Measurements from ENCODE around the gene CDC42.
A peak's percentile ranks its signal among the peaks of the same experiment; 100 is the strongest.

Gene CDC42

DNA sequence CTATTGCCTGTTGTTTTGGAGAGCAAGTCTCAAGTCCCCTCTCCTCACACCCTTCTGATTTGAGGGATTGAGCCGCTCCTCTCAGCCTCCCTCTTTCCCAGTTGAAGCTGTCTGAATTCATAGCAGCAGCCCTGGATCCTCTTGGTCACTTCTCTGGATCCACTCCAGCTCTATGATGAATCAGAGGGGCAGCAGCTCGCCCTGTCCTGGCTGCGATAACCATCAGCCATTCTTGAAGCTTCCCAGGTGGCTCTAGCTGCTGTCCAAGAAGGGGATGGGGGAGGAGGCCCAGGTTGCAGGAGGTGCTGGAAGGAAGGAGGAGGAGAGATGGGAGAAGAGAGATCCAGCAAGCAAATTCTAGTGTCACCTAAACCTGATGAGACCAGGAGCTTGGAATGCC, 59.1 kb downstream of the CDC42 start:
- peak; percentile 69 for DNase-seq

DNA sequence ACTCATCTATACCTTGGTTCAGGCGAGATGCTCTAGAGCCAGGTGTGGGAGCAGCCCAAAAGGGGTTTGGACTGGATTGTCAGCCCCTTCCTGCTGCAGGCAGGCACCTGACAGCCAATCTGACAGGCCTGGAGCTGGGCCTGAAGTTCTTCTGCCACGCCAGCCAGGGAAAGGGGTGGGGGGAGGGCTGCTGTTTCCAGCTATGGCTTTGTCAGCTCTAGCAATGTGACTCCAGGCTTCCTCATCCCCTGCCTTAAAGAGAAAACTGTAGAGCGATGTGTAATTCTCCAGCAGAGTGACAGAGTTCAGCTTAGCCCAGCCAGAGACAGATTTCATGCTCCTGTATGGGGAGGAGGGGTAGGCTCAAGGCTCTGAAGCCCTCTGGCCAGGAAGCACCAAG, 60.0 kb downstream of the CDC42 start:
- no peak for DNase-seq

DNA sequence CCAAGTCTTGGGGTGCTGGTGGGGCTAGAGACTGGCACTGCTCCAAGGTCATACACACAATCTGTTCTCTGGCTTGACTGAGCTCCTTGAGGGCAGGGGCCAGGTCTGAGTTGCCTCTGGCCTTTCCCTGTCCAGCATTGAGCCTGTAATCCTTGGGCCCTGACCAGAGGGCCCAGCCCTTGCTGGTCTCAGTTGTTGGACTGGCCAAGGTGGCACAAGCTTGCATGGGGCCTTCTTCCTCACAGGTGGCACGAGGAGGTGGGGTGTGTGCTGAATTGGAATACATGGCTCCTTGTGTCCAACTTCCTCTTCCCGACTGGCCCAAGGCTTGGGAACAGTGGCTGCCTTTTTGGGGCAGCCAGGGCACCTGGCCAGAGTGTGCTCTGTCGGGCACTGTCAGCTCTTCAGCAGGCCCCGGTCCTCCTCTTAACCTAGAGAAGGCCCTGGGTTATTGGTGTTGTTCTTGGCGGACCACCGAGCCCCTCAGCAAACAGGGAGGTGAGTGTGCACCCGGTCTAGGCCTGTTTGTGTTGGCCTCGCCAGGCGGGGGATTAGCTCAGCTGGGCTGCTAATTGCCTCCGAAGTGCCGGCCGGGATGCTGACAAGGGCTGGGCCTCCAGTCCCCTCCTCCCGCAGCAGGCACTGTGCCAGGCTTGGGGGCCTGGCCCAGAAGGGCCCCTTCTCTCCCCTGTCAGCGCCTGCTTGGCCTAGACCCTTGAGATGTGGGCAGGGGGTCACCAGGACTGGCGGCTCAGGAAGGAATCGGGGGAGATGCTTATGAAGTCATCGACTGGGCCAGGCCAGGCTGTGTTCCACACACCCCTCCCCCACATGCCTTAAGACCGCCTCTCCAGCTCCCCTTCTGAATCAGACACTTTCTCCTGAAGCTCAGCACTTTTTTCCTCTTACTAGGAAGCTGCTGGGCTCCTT, 61.8 kb downstream of the CDC42 start:
- DNase-seq, result no peak

DNA sequence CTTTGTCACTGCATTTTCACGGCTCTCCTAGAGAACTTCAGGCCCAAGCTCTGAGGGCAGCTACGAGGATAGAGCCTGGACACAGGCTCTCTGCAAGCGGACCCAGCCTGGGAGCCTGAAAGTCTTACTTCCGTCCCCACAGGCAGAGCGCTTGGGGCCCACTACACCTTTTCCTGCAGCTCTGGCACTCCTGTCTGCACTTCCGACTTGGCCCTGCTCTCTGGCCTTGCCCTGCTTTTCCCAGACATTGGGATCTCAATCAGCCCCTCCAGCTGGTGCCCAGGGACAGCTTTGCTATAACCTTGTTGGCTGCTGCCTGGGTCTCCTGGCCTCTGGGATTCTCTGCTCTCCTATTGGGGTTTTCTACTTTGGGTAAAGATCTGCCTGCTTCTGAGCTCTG, 62.8 kb downstream of the CDC42 start:
- DNase-seq, result no peak

DNA sequence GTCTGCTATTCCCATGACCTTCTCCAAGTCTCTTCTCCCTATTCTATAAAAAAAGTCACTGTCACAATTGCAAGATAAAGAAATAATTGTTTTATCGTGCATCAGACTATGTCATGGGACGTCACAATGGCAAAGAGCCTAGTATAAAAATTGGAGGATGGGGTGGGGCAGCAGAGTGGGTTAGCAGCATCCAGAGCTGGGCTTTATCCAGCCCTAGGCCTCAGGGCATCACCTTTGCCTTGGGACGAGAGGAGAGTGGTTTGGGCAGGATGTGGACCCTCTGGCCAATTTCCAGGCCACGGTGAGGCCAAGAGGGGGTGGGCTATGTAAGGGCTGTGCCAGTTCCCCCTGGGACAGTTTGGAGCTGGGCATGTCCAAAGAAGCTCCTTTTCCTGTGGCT, 64.7 kb downstream of the CDC42 start:
- no peak for DNase-seq

DNA sequence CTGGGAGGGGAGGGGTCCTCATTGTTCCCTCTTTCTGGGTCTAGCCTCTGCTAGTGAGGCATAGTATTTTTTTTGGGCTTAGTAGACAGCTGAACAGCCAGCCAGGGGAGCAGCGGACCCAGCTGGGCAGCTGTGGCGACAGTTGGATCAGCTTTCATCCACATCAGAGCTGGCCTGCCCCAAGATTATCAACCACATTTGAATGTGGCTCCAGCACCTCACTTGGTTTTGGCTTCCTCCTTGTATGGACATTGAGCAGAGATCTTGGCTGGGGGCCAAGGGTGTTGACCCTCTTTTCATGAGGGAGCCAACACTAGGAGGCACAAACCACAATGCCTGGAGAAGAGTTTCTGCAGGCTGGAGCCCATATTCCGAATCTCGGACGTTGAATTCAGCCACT, 65.3 kb downstream of the CDC42 start:
- DNase-seq, result peak; percentile 23

DNA sequence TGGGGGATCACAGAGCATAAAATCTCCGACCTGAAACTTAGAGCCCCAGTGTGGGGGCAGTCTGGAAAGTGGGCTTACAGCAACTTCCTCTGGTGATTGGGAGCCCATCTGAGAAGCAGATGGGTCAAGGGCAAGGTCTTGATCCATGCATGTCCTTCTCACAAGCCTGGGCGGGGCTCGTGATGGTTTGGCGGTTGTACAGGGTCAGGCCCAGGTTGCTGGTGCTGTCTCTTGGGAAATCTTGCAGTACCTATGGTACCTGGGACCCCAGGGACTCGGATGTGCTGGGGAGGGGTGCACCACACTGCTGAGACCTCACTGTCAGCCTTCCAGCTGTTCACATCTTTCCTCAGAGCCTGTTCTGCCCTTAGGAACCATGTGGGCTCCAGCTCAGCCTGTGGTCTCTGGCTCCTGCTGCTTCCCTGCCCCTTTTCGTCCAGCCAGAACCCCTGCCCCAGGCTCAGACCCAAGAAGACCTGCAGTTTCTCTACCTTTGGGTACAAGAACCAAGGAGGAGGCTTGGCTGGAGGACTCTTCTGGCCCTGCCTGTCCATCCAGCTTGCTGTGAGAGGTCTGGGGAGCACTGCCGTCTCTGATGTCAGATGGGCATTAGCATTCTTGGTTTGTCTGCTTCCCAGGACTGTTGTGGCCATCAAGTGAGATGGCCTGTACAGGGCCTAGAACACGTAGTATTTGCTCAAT, 65.9 kb downstream of the CDC42 start:
- DNase-seq, result no peak

DNA sequence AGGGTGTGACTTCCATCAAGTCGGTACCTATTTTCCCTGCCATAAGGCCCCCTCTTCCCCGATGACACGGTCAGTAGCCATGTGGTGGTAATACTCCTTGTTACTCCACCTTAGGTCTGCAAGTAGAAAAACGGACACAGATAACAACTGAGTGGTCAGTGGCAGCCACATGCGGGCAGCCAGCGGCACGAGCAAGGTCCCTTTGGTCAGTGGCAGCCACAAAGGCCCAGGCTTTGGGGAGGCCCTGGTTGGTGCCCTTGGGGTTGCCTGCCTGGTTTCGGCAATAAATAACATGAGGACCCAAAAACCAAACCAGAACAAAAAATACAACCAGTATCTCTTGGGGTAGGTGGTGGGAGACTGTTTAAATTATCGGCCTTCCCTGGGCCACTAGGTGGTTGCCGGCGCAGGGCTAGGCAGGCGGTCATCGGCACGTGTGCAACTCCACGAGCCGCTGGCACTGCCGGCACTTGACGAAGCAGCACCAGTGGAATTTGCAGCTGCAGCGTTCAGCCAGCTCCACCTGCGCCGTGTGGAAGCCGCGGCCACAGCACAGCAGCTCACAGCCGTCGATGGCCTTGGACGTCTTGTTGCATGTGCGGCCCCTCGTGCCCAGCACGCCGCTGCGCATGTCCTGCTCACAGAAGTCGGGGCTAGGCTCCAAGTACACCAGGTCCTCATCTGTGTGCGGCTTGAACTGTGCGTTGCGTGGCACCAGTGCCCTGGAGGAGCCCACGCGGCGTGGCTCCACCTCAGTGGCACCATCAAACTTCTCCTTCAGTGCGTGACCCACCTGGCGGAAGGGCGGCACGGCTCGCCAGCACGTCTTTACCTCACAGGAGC, 67.3 kb downstream of the CDC42 start:
- no peak for DNase-seq

DNA sequence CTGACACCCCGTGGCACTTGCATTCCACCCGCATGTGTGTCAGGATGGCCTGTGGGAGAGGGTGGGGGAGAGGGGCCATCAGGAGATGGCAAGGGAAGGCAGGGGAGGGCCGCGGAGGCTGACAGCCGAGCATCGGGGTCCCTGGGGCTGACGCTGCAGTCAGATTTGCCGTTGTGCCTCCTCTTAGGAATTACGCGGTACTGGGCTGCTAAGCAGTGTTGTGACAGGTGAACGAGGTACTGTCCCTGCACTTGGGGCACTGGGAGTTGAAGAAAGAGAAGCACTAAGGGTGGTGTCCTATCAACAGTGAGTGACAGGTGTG, 67.9 kb downstream of the CDC42 start:
- DNase-seq, result no peak

DNA sequence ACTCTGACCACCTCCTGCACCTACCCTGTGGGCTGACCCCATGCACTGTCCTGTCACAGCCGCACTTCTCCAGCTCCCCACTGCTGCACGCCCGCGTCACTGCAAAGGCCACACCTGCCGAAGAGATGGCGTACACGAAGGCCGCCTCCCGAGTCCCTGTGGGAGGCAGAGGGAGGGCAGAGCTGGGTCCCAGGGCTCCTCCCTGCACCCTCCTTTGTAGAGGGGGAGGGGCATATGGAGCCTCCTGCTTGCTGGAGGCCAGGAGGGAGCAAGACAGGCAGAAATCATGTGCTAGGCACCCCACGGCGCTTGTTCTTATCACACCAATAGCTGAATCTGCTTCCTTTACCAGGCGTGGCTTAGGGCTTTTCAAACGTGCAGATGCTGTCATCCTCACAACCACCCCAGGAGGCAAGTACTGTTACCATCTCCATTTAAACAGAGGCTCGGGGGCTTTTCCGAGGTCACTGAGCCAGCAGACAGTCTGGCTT, 69.0 kb downstream of the CDC42 start:
- DNase-seq, result no peak

DNA sequence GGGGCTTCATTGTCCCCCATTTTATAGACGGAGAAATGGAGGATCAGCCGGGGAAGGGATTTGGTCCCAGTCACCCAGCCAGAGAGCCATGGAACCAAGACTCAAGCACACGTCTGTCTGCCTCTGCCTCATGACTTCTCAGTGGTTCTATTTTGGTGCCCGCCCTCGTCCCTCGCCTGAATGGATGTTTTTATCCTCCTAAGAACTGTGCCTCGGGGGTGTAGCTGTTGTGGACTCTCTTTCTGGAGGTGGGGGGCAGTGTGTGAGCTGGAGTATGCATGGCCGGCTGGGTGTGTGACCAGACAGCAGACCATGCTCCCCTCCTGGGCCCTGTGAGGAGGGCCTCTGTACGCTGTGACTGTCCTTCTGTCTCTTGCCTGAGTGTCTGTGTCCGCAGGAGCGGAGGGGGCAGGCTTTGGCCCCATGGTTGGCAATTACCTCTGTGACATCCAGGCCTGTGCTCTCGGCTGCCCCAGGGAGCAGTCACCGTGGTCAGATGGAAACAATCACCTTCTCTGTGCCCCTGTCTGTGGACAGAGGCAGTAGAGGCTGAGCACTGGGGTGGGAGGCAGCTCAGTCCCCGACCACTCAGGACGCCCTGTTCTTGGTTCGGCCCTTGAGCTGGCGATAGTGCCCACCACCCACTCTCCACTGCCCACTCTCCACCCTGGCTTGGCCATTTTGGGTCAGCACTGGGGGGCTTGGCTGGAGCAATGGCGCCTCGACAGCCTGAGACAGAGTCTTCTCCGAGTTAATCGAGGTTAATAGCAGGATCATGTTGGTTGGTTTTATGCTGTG, 70.0 kb downstream of the CDC42 start:
- DNase-seq, result no peak

DNA sequence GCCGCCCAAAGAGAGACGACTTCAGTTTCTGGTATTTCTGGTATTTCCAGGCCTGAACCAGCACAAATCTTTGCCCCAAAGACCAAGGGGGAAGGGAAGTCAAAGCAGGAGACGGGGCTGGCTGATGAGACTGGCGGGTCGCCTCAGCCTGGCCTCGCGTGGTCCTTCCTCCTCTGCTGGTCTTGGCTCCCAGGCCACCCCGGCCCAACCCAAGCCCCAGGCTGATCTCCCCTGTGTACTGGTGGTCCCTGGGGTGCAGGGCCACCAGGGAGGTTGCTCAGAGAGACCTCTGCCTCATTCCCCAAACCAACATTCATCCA, 70.5 kb downstream of the CDC42 start:
- DNase-seq, result no peak

DNA sequence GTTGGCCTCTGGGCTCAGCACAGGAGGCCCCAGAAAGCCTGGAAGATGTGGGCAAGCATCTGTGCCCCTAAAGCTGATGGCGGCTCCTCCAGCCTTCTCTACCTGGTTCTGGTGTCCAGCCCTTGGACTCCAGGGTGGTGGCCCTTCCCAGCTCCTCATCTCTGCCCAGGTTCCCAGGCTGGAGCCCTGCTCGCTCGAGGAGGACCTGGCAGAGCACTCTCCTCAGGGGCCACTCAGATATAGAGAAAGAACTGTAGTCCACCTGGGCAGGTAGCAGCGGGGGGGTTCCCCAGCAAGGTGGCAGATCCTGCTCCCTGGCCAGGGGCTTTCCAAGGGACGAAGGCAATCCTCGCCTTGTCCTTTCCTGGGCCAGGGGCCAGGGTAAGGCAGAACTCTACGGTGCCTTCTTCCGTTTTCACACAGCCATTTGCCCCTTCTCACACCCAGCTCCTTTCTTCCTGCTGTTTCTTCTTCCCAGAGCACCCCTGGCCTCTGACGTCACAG, 71.4 kb downstream of the CDC42 start:
- DNase-seq, result no peak

DNA sequence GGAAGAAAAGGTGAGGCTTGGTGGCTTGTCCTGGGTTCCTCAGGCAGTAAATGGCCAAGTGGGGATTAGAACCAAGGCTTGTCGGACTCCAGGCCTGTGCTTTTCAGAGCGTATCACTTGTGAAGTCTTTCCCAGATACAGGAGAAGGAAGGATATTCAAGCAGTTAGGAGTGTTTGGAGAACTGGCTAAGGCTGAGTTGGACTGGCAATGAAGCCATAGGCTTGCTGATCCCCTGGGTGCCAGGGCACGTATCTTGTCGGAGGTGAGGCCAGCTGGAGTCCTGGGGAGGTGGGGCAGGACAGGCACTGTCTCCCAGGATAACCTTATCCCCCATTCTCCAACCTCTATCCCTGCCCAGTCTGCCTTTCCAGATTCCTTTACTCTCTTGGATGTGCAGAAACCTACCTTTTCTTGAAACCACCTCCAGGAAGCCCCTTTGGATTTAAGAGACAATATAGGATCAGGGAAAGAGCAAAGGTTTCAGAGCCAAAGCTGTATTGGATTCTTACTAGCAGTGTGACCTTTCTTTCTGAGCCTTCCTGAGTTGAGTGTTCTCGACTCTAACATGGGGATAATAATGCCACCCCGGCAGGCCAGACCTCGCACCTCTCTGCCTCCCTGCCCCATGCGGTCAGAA, 72.2 kb downstream of the CDC42 start:
- DNase-seq, result no peak

DNA sequence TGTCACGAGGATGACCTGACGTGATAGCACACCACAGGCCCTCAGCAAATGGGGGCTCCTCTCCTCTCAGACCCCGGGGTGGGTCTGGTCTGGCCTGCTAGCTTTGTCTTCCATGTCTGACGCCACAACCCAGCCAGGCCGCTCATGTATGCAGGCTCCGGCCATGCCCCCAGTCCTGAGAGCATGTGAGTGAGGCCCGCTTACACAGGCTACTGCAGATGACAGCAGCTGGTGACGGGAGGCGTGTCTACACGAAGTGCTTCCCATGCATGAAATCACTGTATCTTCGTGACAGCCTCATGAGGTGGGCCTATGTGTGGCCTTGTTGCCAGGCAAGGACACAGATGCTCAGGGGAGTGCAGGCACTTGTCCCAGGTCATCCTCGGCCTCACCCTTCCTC, 74.0 kb downstream of the CDC42 start:
- no peak for DNase-seq

DNA sequence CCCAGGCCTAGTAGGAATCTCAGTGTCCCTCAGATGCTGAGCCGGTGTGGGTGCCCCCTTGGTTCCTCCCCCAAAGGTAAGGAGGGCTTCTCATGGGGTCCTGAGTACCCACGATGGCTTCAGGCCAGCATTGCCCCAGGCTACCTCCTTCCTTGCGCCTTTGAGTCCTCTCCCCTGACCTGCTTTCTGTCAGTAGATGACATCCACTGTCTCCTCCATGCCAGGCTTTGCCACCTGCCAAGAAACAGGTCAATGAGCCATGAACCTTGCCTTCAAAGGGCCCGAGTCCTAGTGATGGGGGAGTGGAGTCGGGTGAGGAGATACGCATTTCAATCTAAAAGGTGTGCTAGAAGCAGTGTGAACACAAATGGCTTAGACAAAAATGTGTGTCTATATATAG, 74.7 kb downstream of the CDC42 start:
- DNase-seq, result no peak

DNA sequence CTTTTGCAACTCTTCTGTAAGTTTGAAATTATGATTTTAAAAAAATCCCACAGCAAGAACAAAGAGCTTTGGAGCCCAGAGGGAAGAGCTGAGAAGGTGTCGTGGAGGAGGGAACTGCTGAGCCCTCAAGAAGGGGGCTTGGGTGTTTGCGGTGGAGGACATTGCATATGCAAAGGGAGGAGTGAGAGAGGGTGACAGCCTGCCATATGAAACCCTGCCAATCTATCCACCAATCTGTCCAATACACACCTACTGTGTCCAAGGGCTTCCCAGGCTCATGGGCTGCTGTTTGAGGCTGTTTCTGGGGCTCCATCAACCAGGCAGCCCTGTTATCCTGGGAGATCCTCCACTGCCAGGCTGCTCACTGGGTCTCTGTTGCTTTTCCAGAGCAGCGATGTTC, 75.2 kb downstream of the CDC42 start:
- no peak for DNase-seq

DNA sequence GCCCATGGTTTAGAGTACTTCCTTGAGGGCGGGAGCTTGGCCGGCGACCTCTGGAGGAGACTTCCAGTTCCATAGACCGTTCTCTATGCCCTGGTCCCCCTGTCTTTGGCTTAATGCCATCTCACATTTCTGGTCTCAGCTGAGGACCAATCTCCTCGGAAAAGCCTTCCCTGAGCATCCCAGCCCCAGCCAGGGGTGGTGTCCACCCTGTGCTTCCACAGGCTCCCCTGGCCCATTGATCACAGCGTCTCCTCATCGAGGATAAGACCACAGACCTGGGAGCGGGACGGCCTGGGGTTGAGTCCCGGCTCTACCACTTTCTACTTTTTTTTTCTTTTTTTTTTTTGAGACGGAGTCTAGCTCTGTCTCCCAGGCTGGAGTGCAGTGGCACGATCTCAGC, 75.9 kb downstream of the CDC42 start:
- no peak for DNase-seq

DNA sequence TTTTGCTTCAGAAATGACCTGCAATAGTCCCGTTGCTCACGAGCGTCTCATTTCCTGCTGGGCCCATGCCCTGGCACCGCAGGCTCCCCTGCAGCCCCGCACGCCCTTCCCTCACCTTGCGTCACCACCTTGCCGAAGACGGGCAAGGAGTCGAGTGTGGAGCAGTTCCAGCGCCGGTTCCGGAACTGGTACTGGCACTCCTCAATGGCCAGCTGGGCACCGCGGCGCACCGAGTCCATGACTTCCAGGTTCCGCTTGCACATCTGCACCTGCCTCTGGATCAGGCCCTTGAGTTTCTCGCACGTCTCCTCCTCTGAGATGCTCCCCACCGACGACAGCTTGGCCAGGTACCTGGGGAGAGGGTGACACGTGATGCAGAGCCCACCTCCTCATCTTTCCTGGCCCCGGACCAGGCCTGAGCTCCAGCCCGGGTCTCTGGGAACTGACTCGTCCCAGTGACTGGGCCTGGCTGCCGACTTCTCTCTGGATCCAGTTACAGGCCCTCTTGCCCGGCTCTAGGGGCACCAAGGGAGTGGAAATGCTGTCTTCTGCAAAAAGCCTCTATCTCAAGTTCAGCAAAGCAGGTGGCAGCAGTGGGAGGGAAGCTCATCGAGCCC, 77.1 kb downstream of the CDC42 start:
- DNase-seq, result no peak

DNA sequence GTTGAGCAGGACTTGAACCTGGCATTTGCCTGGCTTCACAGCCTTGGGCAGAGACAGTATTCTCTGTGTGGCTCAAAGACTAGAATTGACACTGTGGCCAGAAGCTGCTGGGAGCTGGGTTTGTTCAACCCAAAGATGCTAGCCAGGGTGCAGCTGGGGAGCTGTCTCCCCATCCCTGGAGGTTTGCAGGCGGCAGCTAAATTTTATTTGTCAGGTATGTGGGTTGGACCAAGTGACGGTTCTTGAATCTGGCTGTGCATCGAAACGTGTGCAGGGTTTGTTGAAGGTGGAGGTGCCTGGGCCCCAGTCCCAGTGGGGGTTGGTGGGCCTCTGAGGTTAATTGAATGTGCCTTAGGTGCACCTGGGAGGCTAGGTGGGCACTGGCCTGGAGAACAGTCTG, 78.6 kb downstream of the CDC42 start:
- no peak for DNase-seq

DNA sequence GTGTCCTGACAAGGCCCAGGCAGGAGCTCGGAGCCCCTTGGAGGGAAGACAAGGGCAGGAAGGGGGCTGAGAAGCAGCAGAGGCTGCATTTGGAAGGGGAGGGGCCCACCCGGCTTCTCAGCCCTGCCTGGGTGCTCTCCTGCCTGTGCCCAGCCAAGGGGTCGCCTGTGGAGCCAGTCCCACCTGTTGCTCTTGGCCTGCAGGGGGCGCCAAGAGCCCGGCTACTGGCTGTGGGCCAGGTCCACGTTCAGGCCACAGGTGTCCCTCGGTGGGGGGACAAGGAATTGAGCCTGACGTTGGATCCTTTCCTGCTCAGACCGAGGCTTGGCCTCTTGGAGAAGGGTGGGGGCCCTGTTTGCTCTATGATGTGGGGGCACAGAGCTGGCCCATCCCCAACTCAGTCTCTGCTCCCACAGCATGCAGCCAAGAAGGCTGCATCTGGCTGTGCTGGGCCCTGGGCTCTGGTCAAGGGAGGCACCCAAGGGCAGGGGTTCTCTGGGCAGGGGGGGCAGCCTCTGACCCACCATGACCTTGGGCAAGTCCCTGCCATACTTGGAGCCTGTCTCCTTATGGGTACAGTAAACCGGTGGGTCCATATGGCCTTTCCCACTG, 79.5 kb downstream of the CDC42 start:
- peak; percentile 30 for DNase-seq

All from EL (cell line).